GM18526 (cell line): ENCODE results near the gene GRK7.

Experiments used
- POLR2A ChIP-seq: IDR thresholded peaks from 3 replicates; pipeline ENCODE4 v1.6.1; 2011; ENCODE audit not compliant: insufficient read length; ENCODE audit errors: extremely low read depth

GRK7 gene, protein sequence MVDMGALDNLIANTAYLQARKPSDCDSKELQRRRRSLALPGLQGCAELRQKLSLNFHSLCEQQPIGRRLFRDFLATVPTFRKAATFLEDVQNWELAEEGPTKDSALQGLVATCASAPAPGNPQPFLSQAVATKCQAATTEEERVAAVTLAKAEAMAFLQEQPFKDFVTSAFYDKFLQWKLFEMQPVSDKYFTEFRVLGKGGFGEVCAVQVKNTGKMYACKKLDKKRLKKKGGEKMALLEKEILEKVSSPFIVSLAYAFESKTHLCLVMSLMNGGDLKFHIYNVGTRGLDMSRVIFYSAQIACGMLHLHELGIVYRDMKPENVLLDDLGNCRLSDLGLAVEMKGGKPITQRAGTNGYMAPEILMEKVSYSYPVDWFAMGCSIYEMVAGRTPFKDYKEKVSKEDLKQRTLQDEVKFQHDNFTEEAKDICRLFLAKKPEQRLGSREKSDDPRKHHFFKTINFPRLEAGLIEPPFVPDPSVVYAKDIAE (N-terminal part only)

DNA sequence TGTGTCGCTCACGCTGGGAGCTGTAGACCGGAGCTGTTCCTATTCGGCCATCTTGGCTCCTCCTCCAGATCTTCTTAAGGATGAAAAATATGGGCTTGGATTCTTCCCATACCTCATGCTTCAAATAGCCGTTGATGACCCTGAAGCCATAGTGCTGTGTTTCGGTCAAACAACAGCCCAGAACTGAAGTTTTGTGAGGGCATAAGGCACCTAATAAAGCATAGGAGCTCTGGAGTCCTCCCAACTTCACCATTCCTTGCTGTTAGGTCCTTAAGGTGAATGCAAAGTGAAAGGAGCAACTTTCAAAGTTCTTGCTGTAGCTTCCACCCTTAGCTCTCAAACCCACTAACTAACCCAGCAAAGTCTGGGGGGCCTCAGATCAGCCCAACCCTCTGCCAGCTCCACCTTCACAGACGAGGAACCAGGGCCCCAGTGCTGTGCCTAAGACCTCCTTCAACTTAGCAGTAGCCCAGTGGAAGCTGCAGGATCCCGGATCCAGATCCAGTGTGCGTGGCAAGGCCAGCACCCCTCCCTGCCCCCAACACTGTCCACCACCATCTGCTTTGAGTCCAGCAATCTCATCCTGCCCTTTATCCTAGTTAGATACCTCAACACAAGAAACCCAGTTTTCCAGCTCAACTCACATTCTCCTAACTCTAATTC, at the start of gene GRK7:
GRK7 (plus strand) TSS at position 321 of the 663 bp plus-strand sequence. CDS start 14,877 bp downstream, outside the sequence.
- no peak for TF ChIP-seq POLR2A

DNA sequence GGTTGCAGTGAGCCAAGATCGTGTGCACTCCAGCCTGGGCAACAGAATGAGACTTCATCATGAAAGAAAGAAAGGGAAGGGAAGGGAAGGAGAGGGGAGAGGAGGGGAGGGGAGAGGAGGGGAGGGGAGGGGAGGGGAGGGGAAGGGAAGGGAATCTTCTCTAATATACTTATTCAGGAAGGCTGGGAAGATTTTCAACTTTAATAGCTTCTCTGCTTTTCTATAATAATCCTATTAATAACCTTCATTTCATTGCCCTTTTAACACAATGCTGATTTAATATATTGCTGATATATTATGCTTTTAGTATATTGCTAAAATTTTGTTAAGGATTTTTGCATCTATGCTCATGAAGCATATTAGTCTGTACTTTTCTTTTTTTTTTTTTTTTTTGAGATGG, 48.5 kb upstream of the GRK7 start:
- no peak for TF ChIP-seq POLR2A

DNA sequence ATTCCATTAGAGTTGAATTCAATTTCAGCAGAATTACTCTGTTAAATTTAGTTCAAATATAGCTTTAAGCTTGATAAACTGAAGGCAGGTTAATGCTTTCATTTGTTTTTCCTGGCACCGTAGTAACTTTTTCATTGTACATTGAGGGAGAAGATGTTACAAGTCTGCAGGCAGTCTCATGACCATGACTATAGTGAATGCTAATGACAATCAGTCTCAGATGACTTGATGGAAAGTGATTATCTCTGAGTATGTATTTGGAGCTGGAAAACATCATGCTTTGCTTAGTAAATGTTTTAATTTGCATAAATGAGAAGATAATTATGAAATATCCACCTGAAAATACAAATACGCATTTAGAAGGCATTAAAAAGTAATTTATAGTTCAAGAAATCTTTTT, 41.1 kb upstream of the GRK7 start:
- no peak for TF ChIP-seq POLR2A

DNA sequence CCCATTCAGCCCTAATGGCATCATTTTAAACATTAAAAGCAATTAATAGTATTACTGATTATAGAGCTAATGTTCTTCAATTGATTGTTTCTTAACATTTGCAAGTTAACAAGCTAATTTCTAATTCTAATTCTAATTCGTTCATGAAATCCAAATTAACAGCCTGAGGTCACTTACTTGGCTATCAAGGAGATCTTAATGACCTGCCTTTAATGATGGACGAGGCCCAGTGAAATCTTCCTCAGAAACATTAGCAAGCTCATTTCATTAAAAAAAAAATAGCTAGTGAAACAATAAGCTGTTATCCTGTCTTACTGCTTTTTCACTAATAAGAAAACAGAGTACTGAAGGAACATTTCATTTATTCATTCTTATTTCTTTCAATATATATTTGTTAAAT, 40.6 kb upstream of the GRK7 start:
- TF ChIP-seq POLR2A = no peak

DNA sequence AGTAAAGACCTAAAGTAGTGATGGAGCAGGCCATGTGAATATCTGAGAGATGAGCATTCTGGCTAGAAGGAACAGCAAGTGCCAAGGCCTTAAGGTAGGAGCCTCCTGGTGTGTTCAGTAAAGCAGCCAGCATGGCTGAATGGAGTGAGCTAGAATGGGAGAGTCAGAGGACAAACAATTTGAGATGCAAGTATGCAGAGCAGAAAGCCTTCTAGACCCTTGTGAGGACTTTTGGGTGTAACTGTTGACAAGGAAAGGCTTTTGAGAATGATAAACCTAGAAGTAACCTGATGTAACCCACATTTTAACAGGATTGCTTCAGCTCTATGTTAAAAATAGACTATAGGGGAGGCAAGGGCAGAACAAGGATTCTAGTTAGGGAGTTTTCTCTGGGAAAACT, 40.0 kb upstream of the GRK7 start:
- no peak for TF ChIP-seq POLR2A

DNA sequence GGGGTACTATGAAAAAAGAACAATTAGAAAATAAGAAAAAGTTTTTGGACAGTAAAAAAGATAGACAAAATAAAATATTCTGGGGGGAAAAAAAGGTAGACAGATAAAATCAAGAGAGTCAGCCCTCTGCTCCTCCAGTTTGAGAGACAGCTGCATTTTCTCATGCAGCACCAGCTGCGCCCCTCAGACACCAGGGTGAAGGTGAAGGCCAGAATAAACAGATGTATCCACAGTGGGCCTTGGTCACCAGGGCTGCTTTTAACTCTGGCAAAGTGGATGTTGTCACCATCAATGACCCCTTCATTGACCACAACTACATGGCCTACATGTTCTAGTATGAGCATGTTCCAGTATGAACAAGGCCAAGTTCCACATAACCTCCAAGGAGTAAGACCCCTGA, 39.0 kb upstream of the GRK7 start:
- no peak for TF ChIP-seq POLR2A

DNA sequence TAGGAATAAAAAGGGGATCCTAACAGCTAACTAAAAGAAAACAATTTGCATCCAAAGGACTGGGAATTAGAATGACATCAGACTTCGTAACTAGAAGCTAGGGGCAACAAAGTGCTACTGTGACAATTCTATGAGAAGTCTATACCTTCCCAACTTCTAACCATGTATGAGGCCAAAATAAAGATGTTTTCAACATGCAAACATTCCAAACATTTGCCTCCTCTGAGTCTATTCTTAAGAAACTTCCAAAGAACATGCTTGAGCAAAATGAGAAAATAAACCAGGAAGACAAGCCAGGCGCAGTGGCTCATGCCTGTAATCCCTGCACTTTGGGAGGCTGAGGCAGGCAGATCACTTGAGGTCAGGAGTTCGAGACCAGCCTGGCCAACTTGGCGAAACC, 38.2 kb upstream of the GRK7 start:
- no peak for TF ChIP-seq POLR2A

DNA sequence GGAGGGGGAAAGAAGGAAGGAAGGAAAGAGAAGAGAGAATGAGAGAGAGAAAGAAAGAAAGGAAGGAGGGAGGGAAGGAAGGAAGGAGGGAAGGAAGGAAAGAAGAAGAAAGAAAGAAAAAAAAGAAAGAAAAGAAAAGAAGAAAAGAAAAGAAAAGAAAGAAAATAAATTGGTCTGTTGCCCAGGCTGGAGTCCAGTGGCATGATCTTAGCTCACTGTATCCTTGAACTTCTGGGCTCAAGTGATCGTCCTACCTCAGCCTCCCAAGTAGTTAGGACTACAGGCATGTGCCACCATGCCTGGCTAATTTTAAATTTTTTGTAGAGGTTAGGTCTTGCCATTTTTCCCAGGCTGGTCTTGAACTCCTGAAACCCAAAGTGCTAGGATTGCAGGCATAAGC, 36.7 kb upstream of the GRK7 start:
- TF ChIP-seq POLR2A = no peak

DNA sequence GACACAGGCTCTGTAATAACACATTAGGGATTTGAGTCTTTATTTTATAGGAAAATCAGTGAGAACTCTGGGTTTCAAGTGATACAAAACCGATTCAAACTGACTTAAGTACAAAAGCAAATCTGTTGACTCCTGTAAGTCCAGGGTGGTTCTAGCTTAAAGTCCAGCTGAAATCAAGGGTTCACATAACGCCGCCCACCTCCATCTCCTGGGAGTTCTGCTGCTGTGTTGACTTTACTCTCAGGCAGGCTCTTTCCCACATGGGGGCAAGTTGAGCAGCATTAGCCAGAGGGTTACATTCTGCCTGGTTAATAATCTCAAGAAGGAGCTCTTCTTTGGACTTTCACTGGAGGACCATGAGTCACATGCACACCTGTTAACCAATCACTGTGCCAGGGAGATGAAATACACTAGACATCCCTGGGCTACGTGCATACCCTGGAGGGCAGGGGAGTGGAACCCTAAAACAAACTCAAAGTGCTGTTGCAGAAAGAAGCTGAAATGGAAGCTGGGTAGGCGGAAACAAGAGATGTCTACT, 34.8 kb upstream of the GRK7 start:
- no peak for TF ChIP-seq POLR2A

DNA sequence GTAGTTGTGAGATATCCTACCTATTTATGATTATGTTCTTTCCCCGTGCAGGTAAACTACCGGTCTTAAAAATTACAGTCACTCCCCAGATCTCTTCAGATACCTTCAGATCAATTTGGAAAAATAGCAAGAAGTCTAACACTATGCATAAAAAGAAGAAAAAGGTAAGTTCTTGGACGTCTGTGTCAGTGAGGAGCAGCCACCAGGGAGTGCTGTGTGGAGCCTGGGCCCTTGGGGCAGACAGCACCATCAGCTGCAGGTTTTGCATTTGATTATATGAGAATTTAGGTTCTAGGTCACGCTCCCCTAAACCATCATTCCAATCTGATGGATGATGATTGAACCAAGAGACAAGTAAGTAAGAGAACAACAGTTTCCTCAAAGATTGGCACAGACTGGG, 34.0 kb upstream of the GRK7 start:
- TF ChIP-seq POLR2A = no peak

DNA sequence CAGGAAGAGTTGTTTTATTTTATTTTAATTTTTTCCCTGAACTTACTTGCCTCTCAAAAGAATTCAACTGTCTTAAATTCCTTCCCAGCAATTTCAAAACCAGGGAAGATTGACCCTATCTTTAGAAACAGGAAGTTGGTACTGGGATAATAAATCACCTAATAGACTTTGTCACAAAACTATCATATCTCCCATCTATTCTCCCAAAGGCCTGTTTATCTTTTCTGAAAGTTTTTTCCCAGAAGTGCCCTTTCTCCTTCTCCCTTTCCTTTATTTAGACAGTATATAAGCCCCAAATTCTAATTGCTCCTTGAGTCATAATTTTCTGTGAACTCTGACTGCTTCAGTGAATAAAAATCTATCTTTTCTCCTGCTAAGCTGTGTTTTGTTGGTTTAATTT, 28.0 kb upstream of the GRK7 start:
- no peak for TF ChIP-seq POLR2A

DNA sequence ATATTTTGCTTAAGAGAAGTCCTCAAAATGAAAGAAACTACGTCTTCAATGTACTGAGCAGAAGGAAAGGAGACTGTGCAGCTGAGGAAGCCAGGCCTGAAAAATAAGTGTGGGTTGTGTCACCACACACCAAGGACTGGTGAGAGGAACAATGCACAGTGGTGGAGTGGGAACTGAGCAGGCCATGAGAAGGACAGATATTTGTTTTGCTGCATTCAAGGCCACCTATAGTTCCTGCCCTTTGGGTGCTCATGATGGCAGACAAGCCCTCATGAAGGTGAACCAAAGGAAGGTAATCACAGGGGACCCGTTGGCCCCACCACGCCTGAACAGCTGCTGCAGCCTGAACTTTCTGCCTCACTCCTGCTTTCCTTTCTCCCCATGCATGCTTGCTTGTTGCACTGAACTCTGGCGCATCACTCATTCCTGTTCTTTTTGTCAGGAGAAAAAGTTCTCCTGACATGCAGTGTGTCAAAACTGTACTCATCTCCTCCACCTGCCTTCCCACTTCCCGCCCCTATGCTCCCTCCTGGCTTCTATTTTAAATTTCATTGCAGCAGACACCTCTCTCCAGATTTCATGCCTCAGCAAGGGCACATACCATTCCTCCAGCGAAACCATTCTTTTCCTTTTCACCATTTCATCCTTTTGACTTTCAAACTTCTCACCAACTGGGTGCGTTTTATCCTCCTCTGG, 27.3 kb upstream of the GRK7 start:
- TF ChIP-seq POLR2A = no peak

DNA sequence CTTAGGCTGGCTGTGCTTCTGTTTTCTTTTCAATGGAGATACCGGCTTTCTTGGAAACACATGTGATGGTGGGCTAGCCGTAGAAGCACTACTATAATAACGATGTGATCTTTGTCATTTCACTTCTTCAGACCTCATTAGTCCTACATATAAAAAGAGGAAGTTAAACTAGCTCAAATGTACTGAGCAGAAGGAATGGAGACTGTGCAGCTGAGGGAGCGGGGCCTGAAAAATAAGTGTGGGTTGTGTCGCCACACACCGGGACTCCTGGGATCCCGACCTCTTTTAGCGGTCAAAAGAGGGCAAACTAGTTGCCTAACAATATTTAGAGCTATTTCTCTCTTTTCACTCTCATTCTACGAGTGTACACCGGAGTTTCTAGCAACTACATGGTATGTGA, 26.1 kb upstream of the GRK7 start:
- TF ChIP-seq POLR2A = no peak

DNA sequence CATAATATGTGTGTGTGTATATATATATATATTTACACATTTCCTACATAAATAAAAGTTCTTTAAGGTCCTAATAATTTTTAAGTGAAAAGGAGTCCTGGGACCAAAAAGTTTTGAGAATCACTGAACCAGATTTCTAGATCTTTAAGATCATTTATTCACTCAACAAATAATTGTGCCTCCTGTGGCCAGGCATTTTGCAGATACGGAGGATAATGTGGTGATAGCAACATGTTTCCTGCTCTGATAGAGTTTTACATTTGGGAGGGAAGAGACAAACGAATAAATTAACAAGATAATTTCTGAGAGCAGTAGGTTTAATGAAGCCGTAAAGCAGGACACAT, 25.6 kb upstream of the GRK7 start:
- no peak for TF ChIP-seq POLR2A

DNA sequence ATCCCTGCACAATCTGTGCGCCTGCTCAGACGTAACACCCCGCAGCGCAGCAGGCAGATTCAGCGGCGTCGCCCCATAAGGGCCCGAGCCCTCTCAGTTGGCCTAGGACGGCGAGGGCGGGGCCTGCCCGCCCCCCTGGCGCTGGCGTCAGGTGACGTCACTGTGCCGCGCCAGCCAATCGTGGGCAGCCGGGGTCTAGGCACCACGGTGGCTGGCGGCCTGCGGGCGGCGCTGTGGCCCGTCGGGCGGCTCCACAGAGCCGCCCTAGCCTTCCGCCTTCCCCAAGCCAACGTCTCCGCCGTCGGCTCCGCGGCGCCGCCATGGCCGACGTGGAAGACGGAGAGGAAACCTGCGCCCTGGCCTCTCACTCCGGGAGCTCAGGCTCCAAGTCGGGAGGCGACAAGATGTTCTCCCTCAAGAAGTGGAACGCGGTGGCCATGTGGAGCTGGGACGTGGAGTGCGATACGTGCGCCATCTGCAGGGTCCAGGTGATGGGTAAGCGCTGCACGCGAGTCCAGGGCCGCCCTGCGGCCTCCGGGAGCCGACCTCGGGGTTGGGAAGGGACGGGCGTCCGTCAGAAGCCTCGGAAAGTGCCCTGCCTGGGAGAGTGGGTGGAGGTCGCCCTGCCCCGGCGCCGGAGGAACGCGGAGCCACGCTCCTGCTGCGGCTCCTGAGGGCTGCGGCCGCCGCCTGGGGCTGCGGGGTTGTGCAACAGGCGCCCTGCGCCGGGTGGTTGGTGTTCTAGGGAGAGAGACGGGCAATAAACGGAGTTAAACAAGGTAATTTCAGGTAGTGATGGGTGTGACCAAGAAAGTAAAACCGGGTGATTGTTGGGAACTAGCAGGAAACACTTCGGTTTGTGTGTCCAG, 25.0 kb upstream of the GRK7 start, which contains the start of gene RNF7:
RNF7 (plus strand) TSS at position 277 of the 869 bp plus-strand sequence; CDS start at position 321, 44 bp downstream.
- TF ChIP-seq POLR2A = peak; percentile 79

DNA sequence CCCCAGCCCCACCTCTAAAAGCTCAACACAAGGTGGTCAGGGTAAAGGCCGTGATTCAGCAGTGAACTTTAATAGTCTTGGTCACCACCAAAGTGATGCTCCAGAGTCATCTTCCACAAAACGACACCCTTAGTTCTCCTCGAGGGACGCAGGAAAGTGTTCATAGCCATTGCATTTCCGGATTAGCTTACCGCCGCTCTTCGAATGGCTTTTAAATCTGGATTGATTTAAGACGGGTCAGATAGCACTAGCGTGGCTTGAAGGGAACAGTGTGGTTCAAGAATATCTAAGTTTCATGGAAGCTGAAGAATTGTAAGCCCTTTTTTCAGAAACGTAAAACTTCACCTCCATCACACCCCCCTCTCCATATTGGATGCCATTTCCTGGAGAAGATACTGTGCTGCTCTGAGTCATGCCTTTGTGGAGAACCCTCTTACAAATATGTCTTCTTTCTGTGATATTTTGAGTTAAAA, 24.3 kb upstream of the GRK7 start:
- TF ChIP-seq POLR2A = no peak
